ENCODE measurements around the gene AXL.

GRCh38 chr19:41186971-41187883 lies 31.8 kb upstream of the AXL start:
- TF ChIP-seq, protein P1, sequence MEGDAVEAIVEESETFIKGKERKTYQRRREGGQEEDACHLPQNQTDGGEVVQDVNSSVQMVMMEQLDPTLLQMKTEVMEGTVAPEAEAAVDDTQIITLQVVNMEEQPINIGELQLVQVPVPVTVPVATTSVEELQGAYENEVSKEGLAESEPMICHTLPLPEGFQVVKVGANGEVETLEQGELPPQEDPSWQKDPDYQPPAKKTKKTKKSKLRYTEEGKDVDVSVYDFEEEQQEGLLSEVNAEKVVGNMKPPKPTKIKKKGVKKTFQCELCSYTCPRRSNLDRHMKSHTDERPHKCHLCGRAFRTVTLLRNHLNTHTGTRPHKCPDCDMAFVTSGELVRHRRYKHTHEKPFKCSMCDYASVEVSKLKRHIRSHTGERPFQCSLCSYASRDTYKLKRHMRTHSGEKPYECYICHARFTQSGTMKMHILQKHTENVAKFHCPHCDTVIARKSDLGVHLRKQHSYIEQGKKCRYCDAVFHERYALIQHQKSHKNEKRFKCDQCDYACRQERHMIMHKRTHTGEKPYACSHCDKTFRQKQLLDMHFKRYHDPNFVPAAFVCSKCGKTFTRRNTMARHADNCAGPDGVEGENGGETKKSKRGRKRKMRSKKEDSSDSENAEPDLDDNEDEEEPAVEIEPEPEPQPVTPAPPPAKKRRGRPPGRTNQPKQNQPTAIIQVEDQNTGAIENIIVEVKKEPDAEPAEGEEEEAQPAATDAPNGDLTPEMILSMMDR (IDR thresholded peaks at IDR 0.05) = no peak
- TF ChIP-seq POLR2A (IDR thresholded peaks at IDR 0.05) = no peak
